Stimulated activated CD4-positive, alpha-beta T cell treated with anti-CD3 and anti-CD28 coated beads, TNF-alpha, amount 100 ng/mL, for 1 hour (primary cell): Measurements from ENCODE around the gene ZNF491.
"Not testable (repeated sequence)": the region's sequence is repeated elsewhere in the genome, so short reads cannot be mapped to it uniquely, and the experiment has no call there.

Experiments
- DNase-seq, 3 donors: peaks; one replicate each; pipeline ENCODE4 v3.0.0-alpha.2; 2020; ENCODE audit warnings: low read depth in 3 of 3, low spot score in 1 of 3

ZNF491 gene

DNA sequence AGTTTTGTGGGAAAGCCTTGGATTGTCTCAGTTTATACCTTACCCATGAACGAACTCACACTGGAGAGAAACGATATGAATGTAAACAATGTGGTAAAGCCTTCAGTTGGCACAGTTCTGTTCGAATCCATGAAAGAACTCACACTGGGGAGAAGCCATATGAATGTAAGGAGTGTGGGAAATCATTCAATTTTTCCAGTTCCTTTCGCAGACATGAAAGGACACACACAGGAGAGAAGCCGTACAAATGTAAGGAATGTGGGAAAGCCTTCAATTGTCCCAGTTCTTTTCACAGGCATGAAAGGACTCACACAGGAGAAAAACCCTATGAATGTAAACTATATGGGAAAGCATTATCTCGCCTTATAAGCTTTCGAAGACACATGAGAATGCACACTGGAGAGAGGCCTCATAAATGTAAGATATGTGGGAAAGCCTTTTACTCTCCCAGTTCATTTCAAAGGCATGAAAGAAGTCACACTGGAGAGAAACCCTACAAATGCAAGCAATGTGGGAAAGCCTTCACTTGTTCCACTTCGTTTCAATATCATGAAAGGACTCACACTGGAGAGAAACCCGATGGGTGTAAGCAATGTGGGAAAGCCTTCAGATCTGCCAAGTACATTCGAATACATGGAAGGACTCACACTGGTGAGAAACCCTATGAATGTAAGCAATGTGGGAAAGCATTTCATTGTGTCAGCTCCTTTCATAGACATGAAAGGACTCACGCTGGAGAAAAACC, 8.2 kb downstream of the ZNF491 start:
- no peak for DNase-seq

DNA sequence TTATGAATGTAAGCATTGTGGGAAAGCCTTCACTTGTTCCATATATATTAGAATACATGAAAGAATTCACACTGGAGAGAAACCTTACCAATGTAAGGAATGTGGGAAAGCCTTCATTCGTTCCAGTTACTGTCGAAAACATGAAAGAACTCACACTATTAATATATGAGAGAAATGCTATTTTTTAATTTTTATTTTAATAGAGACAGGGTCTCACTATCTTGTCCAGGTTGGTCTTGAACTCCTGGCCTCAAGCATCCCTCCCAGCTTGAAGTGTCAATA, 8.7 kb downstream of the ZNF491 start:
- no peak for DNase-seq

DNA sequence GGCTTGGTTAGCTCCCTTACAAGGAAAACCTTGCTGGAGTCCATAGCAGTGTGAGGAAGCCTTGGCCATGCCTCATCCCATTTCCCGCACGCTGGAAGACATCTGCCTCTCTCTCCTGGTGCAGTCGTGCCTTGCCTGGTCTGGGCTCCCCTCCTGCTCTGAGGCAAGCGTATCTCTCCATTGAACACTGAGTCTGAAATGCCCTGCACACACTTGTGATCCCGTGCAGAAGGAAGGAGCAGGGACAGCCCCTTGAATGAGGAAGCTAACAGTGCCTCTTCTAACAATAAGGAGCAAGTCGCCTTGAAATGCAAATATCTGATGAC, 15.3 kb downstream of the ZNF491 start:
- no peak for DNase-seq

DNA sequence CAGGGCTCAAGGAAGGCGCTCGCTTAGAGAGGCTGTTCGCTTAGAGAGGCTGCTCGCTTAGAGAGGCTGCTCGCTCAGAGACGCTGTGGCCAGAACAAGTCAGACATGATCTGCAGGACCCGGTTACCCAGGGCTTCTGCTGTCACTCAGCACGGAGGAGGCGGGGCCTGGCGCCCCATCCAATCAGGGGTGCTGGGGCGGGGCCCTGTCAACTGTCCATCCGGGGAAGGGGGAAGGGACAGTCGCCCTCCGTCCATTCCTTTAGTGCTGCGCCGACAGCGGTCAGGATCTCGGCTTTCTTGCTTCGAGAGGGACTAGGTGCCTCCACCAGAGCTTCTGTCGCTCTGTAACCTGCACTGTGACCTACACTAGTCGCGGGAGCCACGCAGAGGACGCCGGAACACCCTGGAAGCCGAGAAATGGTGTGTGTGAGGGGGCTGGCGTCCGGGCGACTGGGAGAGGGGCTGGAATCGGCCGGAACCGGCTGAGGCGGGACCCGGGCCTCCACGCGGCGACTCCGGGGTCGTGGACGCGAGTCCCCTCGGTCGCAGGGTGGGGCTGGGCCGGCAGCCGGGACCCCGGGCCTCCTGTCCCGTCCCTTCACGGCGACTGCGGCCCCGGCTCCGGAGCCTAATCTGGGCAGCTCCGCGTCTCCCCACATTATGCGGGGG, 15.8 kb downstream of the ZNF491 start, which contains the start of gene ZNF440:
Gene ZNF440, plus strand, starts transcription at position 245 of the 671 bp plus-strand sequence. Its CDS starts 175 bp downstream, at position 420.
- peak; percentile 49 to 79 (median 59) for DNase-seq

DNA sequence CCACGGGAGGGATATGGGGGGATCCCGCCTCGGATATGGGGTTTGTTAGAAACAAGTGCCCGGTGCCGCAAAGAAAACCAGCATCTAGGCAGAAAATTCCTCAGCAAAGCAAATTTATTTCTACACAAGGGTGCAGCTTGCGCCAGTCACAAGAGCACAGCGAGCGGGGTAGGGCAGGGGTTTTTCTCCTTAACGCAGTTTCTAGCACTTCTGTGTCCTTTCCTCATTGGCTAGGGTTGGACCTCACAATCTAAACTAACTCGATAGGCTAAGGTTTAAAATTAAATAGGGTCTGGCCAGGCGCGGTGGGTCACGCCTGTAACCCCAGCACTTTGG, 16.3 kb downstream of the ZNF491 start:
- DNase-seq: no peak

DNA sequence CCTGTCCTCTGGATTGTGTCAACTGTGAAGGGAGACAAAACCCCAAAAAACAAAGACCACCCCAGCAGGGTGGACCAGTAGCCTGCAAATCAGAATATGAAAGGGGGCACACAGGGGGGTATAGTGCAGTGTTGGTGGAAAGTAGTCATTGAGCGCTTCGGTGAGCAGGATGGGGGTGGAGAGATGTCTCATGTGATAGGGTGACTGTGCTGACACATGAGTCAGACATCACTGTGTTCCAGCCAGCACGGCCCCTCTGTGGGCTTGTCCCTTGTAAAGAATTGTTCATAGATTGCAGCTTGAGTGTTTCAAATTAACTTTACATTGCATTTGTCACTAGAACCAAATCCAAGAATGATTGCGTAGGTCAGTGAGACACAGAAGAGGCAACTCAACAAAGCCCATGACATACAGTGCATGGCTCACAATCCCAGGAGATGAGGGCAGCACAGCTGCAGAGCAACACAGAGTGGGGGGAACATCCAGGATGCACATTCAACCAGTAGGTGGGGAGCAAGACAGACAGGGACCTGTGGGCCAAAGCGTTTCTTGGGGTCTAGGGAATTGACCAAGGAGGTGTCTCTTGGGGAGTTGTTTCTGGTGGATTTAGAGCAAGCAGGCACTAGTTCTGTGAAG, 23.3 kb downstream of the ZNF491 start:
- no peak for DNase-seq

DNA sequence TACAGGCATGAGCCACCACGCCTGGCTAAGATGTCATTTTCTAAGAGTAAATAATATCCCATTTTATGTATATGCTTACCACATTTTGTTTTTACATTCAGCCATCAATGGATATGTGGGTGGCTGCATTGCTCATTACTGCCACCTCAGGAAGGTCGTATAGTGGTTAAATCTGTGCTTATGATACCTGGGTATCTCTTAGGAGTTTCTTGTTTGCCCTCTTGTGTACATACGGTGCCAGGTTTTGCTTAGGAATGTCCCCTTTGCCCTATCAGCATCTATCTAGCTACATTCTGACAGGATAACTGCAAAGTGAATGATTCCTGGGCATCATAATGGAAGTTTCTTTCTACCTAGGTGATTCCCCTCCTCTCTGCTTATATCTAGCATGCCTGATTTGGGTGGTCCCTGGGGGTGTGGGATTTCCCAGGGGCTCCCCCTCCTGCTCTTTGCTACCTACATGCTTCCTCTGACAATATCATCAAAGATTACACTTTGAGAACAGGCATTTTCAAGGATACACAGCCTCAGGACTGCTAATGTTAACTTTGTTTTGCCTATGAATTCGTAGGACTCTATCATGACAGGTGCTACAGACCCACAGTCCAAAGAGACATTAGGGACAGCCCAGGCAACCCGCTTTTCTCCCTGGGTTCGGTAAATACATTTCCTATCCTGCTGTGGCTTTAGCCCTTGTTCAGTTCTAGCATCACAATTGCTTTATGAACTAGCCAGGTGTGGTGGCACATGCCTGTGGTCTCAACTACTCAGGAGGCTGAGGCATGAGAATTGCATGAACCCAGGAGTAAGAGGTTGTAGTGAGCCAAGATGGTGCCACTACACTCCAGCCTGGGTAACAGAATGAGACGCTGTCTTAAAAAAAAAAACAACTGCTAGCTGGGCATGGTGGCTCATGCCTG, 30.9 kb downstream of the ZNF491 start:
- not testable (repeated sequence) for DNase-seq

DNA sequence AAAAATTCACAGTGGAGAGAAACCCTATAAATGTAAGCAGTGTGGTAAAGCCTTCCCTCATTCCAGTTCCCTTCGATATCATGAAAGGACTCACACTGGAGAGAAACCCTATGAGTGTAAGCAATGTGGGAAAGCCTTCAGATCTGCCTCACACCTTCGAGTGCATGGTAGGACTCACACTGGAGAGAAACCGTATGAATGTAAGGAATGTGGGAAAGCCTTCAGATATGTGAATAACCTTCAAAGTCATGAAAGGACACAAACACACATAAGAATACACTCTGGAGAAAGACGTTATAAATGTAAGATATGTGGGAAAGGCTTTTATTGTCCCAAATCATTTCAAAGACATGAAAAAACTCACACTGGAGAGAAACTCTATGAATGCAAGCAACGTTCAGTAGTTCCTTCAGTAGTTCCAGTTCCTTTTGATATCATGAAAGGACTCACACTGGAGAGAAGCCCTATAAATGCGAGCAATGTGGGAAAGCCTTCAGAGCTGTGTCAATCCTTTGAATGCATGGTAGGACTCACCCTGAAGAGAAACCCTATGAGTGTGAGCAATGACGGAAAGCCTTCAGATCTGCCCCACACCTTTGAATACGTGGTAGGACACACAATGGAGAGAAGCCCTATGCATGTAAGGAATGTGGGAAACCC, 34.1 kb downstream of the ZNF491 start:
- DNase-seq: no peak

DNA sequence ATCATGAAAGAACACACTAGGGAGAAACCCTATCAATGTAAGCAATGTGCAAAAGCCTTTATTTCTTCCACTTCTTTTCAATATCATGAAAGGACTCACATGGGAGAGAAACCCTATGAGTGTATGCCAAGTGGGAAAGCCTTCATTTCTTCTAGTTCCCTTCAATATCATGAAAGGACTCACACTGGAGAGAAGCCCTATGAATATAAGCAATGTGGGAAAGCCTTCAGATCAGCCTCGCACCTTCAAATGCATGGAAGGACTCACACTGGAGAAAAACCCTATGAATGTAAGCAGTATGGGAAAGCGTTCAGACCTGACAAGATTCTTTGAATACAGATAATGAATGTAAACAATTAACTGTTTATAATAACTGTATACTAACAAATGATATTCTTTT, 35.2 kb downstream of the ZNF491 start:
- DNase-seq: no peak

DNA sequence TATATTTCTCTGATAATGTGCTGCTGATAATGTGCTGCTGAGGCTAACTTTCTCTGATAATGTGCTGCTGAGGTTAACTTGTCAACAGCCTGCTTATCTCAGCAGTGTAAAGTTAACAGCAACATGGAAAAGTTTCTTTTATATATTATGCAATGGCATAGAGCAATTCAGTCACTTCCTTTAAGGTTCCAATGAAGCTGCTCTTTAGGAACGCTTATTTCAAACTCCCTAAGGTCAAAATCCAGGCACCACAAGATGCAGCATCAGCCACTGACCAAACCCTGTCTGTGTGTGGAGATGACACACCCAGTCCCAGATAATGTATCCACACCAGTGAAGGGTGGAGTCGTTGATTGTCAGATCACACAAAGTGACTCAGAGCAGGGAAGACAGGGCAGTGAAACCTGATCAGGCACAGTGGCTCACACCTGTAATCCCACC, 37.3 kb downstream of the ZNF491 start:
- not testable (repeated sequence) for DNase-seq

DNA sequence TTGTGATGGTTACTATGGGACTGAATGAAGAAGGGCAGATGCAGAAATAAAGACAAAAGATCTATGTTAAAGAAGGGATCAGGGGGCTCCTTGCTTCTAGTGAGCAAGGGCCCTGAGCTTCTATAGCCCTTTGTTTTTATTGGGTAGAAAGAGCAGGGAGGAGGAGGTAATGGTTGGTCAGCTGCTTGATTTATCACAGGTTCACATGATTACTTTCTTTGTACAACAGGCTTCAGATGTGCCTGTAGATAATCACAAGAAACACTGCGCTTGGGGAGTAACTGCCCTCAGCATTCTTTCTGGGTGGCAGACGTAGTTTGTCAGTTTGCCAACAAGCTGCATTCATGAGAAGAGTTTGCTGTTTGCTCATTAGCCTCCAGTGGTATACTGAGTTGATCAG, 45.4 kb downstream of the ZNF491 start:
- no peak for DNase-seq

DNA sequence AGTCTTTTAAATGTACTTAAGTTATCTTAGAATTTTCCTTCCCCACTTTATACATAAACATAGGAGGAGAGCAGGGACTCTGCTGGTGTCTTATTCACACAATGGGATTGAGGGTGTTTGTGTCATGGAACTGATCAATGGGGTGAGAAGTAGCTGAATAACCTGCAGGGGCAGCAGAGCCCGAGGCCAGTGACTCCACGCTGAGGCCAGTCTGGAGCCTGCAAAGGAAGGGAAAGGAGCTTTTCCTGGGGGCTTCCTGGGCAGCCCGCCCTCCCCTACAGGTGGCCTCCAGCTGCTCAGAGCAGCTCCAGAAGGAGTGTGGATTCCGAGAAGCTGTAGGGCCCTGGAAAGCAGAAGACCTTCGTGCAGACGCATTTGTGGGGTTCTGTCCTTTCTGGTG, 49.3 kb downstream of the ZNF491 start:
- DNase-seq: not testable (repeated sequence)

DNA sequence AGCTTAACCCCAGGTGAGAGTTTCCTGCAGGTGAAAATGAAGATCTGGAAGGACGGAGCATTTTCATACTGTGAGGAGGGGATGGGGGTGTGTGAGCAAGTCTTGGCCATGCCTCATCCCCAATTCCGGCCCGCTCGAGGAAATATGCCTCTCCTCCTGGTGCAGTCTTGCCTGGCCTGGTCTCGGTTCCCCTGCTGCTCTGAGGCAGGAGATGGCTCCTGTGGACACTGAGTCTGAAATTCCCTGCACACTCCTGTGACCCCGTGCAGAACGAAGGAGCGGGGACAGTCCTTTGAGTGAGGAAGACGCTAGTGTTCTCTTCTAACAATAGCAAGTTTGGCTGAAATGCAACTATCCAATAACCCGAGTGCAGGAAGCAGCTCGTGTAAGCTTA, 49.9 kb downstream of the ZNF491 start:
- DNase-seq: no peak

DNA sequence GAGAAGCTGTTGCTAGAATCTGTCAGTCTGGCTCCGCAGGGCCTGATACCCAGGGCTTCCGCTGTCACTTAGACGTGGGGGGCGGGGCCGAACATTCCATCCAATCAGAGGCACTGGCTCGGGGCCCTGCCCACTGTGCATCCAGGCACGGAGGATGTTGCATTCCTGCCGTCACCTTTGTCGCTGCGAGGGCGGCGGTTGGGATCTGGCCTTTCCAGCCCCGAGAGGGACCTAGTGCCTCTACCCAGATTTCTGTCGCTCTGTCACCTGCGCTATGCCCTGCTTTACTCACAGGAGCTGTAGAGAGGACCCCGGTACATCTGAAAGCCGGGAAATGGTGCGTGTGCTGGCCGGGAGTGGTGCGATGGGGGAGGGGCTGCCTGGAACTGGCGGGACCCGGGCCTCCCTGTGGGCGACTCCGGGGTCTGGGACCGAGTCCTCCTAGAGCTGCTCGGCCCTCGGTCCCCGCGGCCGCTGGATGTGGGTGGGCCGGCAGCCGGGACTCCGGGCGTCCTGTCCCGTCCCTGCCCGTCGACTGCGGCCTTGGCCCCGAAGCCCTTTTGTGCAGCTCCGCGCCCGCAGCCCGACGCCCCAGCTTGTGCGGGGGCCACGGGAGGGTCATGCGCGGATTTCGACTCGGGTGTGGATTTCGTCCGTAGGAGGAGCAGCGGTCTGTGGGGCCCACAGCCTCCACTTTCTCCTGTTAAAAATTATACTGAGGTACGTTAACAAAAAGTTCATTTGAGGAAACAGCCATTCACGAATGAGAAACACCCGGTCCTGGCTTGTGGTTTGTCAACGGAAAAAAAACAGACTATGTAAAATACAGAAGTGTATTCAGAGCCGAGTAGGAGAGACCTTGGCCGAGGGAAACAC, 50.5 kb downstream of the ZNF491 start, which contains the start of gene ZNF439:
Gene ZNF439, plus strand, starts transcription at position 133 of the 876 bp plus-strand sequence. Its CDS starts 142 bp downstream, at position 275.
- DNase-seq: peak; percentile 62 to 82 (median 63)

DNA sequence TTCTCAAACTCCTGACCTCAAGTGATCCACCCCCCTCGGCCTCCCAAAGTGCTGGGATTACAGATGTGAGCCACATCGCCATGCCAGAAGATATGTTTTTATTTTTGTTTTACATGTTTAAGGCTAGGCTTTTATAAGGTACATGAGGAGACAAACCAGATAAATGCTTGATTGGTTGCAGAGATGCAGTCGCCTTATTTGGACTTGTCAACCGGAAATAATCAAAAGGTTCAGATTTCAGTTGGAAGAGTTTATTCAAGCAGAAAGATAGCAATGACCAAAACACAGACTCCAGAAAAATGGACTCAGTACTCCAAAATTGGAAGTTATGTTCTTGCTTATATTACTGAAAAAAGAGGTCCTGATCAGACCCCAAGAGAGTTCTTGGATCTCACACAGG, 52.0 kb downstream of the ZNF491 start:
- DNase-seq: not testable (repeated sequence)

DNA sequence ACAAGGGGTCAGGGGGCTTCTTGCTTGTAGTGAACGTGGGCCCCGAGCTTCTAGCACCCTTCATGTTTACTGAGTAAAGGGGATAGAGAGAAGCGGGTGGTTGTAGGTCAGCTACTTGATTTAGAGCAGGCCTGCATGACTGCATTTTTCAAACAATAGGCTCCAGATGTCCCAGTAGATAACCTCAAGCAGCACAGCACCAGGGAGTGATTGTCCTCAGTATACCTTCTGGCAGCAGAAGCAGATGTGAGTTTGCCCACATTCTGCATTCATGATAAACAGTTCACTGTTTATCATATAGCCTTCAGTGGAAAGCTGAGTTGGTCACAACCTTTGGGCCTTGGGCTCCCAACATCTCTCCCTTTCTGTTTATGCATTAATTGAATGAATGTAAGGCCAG, 55.0 kb downstream of the ZNF491 start:
- no peak for DNase-seq

DNA sequence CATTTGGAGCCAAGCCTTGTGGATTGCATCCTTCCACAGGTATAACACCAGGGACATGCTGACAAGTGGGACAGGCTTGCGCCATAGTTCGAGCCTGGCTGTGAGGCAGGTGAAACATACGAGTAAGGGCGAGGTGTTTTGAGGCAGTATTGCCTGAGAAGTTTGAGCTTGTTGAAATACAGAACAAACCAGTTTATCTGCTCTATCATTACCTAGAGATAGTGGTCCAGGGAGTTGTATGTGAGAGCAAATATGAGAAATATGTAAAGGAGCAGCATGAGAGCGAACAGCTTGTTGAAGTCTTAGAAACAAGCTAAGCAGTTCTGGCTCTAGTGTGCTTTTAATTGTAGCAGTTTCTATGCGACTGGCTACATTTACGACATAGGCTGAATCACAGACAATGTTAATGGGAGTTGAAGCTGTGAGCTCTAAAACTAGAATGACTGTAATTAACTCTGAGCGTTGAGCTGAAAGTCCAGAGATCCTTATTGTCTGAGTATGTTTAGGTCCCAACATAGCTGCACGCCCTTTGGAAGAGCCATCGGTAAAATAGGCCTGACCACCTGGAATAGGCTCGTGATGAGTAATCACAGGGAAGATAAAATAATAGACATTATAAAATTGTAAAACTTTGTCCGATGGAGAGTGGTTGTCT, 58.4 kb downstream of the ZNF491 start:
- no peak for DNase-seq
